H1 (cell line): ENCODE data around the gene AGFG2. TPM values are rescaled to one million over a fixed set of nuclear protein-coding genes. Genes with fewer than 3 reads are reported as not detected.

ENCODE experiments used
- CTCF ChIA-PET: fragments of 300-600 bp; sonication (Branson Sonifier 250); formaldehyde crosslinking; loops from one replicate; lab custom pipeline; 2021; ENCODE audit not compliant: partially characterized antibody; lab: Charles Lee
- POLR2A ChIA-PET: fragments of 300-600 bp; sonication (Branson Sonifier 250); formaldehyde crosslinking; loops from one replicate; lab custom pipeline; 2021; ENCODE audit warnings: inconsistent platforms; ENCODE audit not compliant: partially characterized antibody; lab: Charles Lee
- DNase-seq, 2 experiments: peaks; one replicate each; pipeline versions ENCODE4 v3.0.0 to v3.0.0-alpha.2; 2010 to 2022; ENCODE audit warnings: low spot score in 2 of 2, low read depth in 1 of 2, mixed read lengths in 1 of 2
- FAIRE-seq: peaks from 2 replicates; lab custom pipeline; 2011; peaks lifted over from hg19 to GRCh38; lab: Jason Lieb, UNC
- H2AFZ ChIP-seq: 2 replicates; pipeline ENCODE4 v1.8.1; 2012; ENCODE audit warnings: low read length, inconsistent platforms
- H2AK5ac ChIP-seq: 2 replicates; pipeline ENCODE4 v1.6.1; 2013; ENCODE audit warnings: low read depth, low read length
- H2BK120ac ChIP-seq: replicated peaks from 2 replicates; pipeline ENCODE3; 2013; ENCODE audit warnings: low read depth, low read length, inconsistent platforms
- H2BK12ac ChIP-seq: 2 replicates; pipeline ENCODE4 v1.6.1; 2013; ENCODE audit warnings: low read depth, low read length
- H2BK15ac ChIP-seq: 2 replicates; pipeline ENCODE4 v1.6.1; 2013; ENCODE audit warnings: low read length
- H2BK20ac ChIP-seq: 2 replicates; pipeline ENCODE4 v1.6.1; 2013; ENCODE audit warnings: low read length
- H2BK5ac ChIP-seq: 2 replicates; pipeline ENCODE4 v1.6.1; 2013; ENCODE audit warnings: low read depth, low read length
- H3K14ac ChIP-seq: 2 replicates; pipeline ENCODE4 v1.6.1; 2013; ENCODE audit warnings: inconsistent platforms; ENCODE audit not compliant: insufficient read length
- H3K18ac ChIP-seq: 2 replicates; pipeline ENCODE4 v1.6.1; 2013; ENCODE audit warnings: low read length; ENCODE audit errors: extremely low read depth
- H3K23ac ChIP-seq: 2 replicates; pipeline ENCODE4 v1.6.1; 2013; ENCODE audit warnings: inconsistent platforms; ENCODE audit not compliant: insufficient read length
- H3K23me2 ChIP-seq: 2 replicates; pipeline ENCODE4 v1.6.1; 2013; ENCODE audit warnings: low read depth, low read length
- H3K27ac ChIP-seq: 2 replicates; pipeline ENCODE4 v1.6.1; 2011; ENCODE audit warnings: low read depth, low read length, inconsistent platforms
- H3K27me3 ChIP-seq, 4 experiments: replicated peaks in 1 of 4; 1 replicate in 1 of 4; 2 replicates in 3 of 4; pipeline versions ENCODE4 v1.6.1 to v1.8.1; 2011 to 2013; ENCODE audit warnings: low read length in 3 of 4, mild to moderate bottlenecking in 3 of 4, inconsistent platforms in 2 of 4, mixed read lengths in 2 of 4, moderate library complexity in 1 of 4; ENCODE audit not compliant: control insufficient read depth in 3 of 4, insufficient read depth in 3 of 4; ENCODE audit errors: extremely low read depth in 1 of 4
- H3K36me3 ChIP-seq, 4 experiments: 2 replicates each; pipeline versions ENCODE4 v1.6.1 to v1.8.1; 2011 to 2013; ENCODE audit warnings: mild to moderate bottlenecking in 4 of 4, low read length in 3 of 4, moderate library complexity in 2 of 4, control low read depth in 1 of 4, inconsistent platforms in 1 of 4; ENCODE audit not compliant: insufficient read depth in 4 of 4, control insufficient read depth in 2 of 4
- H3K4ac ChIP-seq: replicated peaks from 2 replicates; pipeline ENCODE3; 2013; ENCODE audit warnings: low read length, low read depth, mixed read lengths, inconsistent platforms; ENCODE audit not compliant: insufficient read length
- H3K4me1 ChIP-seq, 4 experiments: replicated peaks in 1 of 4; 1 replicate in 1 of 4; 2 replicates in 3 of 4; pipeline versions ENCODE4 v1.6.1 to v1.8.1; 2011 to 2013; ENCODE audit warnings: low read length in 3 of 4, inconsistent platforms in 2 of 4, mixed read lengths in 1 of 4; ENCODE audit not compliant: insufficient read depth in 4 of 4, control insufficient read depth in 3 of 4
- H3K4me2 ChIP-seq, 2 experiments: 2 replicates each; pipeline versions ENCODE4 v1.6.1 to v1.8.1; 2011 to 2013; ENCODE audit warnings: low read depth in 2 of 2, low read length in 2 of 2, control low read depth in 1 of 2, inconsistent platforms in 1 of 2, mild to moderate bottlenecking in 1 of 2; ENCODE audit not compliant: insufficient read depth in 1 of 2
- H3K4me3 ChIP-seq, 4 experiments: fragments of 200-600, 300-600 bp in 1 of 4; sonication (generic), shearing (Covaris generic), sonication (Bioruptor Twin) in 1 of 4; 2 replicates each; pipeline versions ENCODE4 v1.5.1 to v1.8.1; 2011 to 2016; ENCODE audit warnings: low read length in 4 of 4, low read depth in 3 of 4, control low read depth in 2 of 4, inconsistent platforms in 2 of 4, mild to moderate bottlenecking in 2 of 4, mixed read lengths in 1 of 4, moderate library complexity in 1 of 4; ENCODE audit not compliant: insufficient read depth in 2 of 4; ENCODE audit errors: extremely low read depth in 1 of 4
- H3K56ac ChIP-seq: replicated peaks from 2 replicates; pipeline ENCODE3; 2013; ENCODE audit warnings: low read depth, mild to moderate bottlenecking, mixed read lengths, low read length, inconsistent platforms; ENCODE audit not compliant: insufficient read length
- H3K79me1 ChIP-seq: 2 replicates; pipeline ENCODE4 v1.6.1; 2013; ENCODE audit warnings: low read depth, low read length, control low read depth
- H3K79me2 ChIP-seq, 2 experiments: 2 replicates each; pipeline versions ENCODE4 v1.6.1 to v1.8.1; 2012 to 2013; ENCODE audit warnings: low read length in 2 of 2, mild to moderate bottlenecking in 2 of 2, inconsistent platforms in 1 of 2; ENCODE audit not compliant: insufficient read depth in 2 of 2, control insufficient read depth in 1 of 2
- H3K9ac ChIP-seq, 4 experiments: replicated peaks in 1 of 4; 1 replicate in 1 of 4; 2 replicates in 3 of 4; pipeline versions ENCODE4 v1.6.1 to v1.8.1; 2011 to 2013; ENCODE audit warnings: low read depth in 3 of 4, low read length in 3 of 4, control low read depth in 2 of 4, mild to moderate bottlenecking in 2 of 4, moderate library complexity in 2 of 4, inconsistent platforms in 1 of 4; ENCODE audit errors: extremely low read depth in 1 of 4
- H3K9me3 ChIP-seq, 2 experiments: 2 replicates each; pipeline versions ENCODE4 v1.6.1 to v1.8.1; 2012 to 2013; ENCODE audit warnings: mild to moderate bottlenecking in 2 of 2, moderate library complexity in 2 of 2, control low read depth in 1 of 2, inconsistent platforms in 1 of 2, low read depth in 1 of 2, low read length in 1 of 2, mixed read lengths in 1 of 2; ENCODE audit not compliant: insufficient read depth in 2 of 2
- H4K20me1 ChIP-seq, 2 experiments: replicated peaks in 1 of 2; 2 replicates each; pipeline versions ENCODE3 to v1.8.1; 2011 to 2013; ENCODE audit warnings: inconsistent platforms in 2 of 2, low read length in 2 of 2, mild to moderate bottlenecking in 1 of 2; ENCODE audit not compliant: insufficient read depth in 2 of 2, control insufficient read depth in 1 of 2
- H4K5ac ChIP-seq: 2 replicates; pipeline ENCODE4 v1.6.1; 2013; ENCODE audit warnings: low read length, low read depth, mixed read lengths, inconsistent platforms; ENCODE audit not compliant: insufficient read length
- H4K8ac ChIP-seq: 2 replicates; pipeline ENCODE4 v1.8.0; 2013; ENCODE audit warnings: mild to moderate bottlenecking, moderate library complexity, low read length, inconsistent platforms; ENCODE audit not compliant: insufficient read depth; ENCODE audit errors: extremely low read depth
- H4K91ac ChIP-seq: replicated peaks from 2 replicates; pipeline ENCODE3; 2013; ENCODE audit warnings: low read length, mixed read lengths, inconsistent platforms; ENCODE audit not compliant: insufficient read length
- EZH2 ChIP-seq: fragments of 200-600 bp; sonication (generic); IDR thresholded peaks from 2 replicates; pipeline ENCODE4 v1.7.1; 2012; ENCODE audit warnings: low read depth, mild to moderate bottlenecking, moderate library complexity, low read length, inconsistent platforms; ENCODE audit not compliant: severe bottlenecking
- HDAC2 ChIP-seq, 2 experiments: fragments of 300-600 bp in 1 of 2; sonication (generic) in 1 of 2; IDR thresholded peaks; 2 replicates each; pipeline ENCODE4 v1.6.1; 2011 to 2012; ENCODE audit warnings: low read depth in 2 of 2, low read length in 2 of 2, mild to moderate bottlenecking in 2 of 2, moderate library complexity in 2 of 2, borderline replicate concordance in 1 of 2, inconsistent platforms in 1 of 2
- MAFK ChIP-seq: IDR thresholded peaks from 2 replicates; pipeline ENCODE4 v1.6.1; 2012; ENCODE audit warnings: low read depth, mild to moderate bottlenecking, improper control_type of control experiment, low read length
- NANOG ChIP-seq: IDR thresholded peaks from 2 replicates; pipeline ENCODE4 v1.6.1; 2011; ENCODE audit warnings: low read length, low read depth, mild to moderate bottlenecking, inconsistent platforms; ENCODE audit not compliant: insufficient read depth, poor library complexity, severe bottlenecking
- RAD21 ChIP-seq, 2 experiments: IDR thresholded peaks in 1 of 2; conservative IDR thresholded peaks in 1 of 2; 2 replicates each; pipeline ENCODE4 v1.6.1; 2011; ENCODE audit warnings: low read depth in 2 of 2, low read length in 2 of 2, improper control_type of control experiment in 1 of 2, inconsistent platforms in 1 of 2, mild to moderate bottlenecking in 1 of 2, moderate library complexity in 1 of 2
- RFX5 ChIP-seq: IDR thresholded peaks from 2 replicates; pipeline ENCODE4 v1.6.1; 2011; ENCODE audit warnings: low read depth, low read length, improper control_type of control experiment, borderline replicate concordance
- RNF2 ChIP-seq: fragments of 200-900, 300-1000 bp; sonication (generic); IDR thresholded peaks from 2 replicates; pipeline ENCODE4 v1.7.1; 2016; ENCODE audit warnings: borderline replicate concordance, low read depth, mild to moderate bottlenecking, antibody characterized with exemption, low read length; ENCODE audit not compliant: poor library complexity, severe bottlenecking; ENCODE audit errors: missing control alignments
- SAP30 ChIP-seq: fragments of 300-600 bp; sonication (generic); IDR thresholded peaks from 2 replicates; pipeline ENCODE4 v1.7.1; 2012; ENCODE audit warnings: low read length, moderate library complexity, mild to moderate bottlenecking, inconsistent platforms; ENCODE audit not compliant: insufficient read depth, insufficient replicate concordance
- TBP ChIP-seq: IDR thresholded peaks from 2 replicates; pipeline ENCODE4 v1.6.1; 2011; ENCODE audit warnings: low read depth, low read length, improper control_type of control experiment
- TEAD4 ChIP-seq: IDR thresholded peaks from 2 replicates; pipeline ENCODE4 v1.6.1; 2012; ENCODE audit warnings: low read depth, low read length, inconsistent platforms, mixed read lengths
- WGBS, 2 experiments: shearing (Covaris generic) in 1 of 2; methylation state at CpG; one replicate each; pipeline versions ENCODE4 v1.1.6 to v1.1.7; 2013 to 2015; ENCODE audit warnings: low lambda C conversion rate in 2 of 2, mixed read lengths in 2 of 2, inconsistent platforms in 1 of 2, low coverage in 1 of 2, missing lambda C conversion rate in 1 of 2; ENCODE audit not compliant: insufficient replicate concordance in 2 of 2, insufficient coverage in 1 of 2, insufficient read length in 1 of 2; ENCODE audit errors: extremely low coverage in 1 of 2, missing lambda C conversion rate in 1 of 2; 5-methylcytosine and 5-hydroxymethylcytosine counted together
- polyA plus RNA-seq, 7 experiments: library from polyadenylated mRNA; depleted of rRNA in 3 of 7; stranded (reverse) in 5 of 7; unstranded in 2 of 7; fragments of >200 nt in 5 of 7; fragments of 200-250 nt in 2 of 7; gene quantifications; 1 replicate in 5 of 7; 2 replicates in 1 of 7; 4 replicates in 1 of 7; pipeline versions ENCODE4 v1.2.1 to v1.2.3, GENCODE V29; 2011 to 2013; ENCODE audit warnings: missing spikeins in 2 of 7, mixed read lengths in 2 of 7
- total RNA-seq: library from RNA; stranded (reverse); fragmentation: NEBNext Ultra II Directional; extraction: Animal tissue kit (Norgen Biotek cat#: 25700); gene quantifications from 2 replicates; pipeline ENCODE4 v1.2.1, GENCODE V29; 2021
- TF ChIP-seq, protein P1 (sequence below): IDR thresholded peaks from 2 replicates; pipeline ENCODE4 v1.6.1; 2011; ENCODE audit warnings: low read depth, mild to moderate bottlenecking, low read length; ENCODE audit not compliant: insufficient read depth

AGFG2 gene
- total and polyA plus RNA-seq, 2 of the 8 experiments (the other 6 are each of a cell fraction or from before 2014, with no cell fraction given), result 7.6 to 11.2 TPM

DNA sequence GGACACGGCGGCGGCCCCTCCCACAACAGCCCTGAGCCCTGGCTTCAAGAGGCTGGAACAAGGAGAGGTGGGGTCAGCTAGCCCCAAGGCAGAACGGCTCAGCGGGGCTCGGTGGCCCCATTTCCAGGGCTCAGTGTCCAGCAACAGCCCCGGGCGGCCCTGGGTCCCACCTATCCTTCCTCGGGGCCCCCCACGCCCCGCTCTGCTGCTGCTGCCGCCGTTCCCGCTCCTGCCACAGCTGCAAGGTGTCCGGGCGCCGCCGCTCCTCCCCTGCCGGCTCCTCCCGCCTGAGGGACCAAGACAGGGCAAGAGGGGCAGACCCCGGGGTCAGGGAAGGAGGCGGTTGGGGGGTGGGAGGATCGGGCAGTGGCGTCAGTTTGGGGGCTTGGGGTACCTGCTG lies 38.1 kb downstream of the AGFG2 start:
- H3K79me2 ChIP-seq, result no peaks in the 10 kb centered on the region
- H3K79me1 ChIP-seq, result peaks cover 7% of the 10 kb centered on the region
- no peak overlapping the region for H2BK15ac ChIP-seq
- H3K4me1 ChIP-seq, result peaks cover 0 to 11% (median 5%) of the 10 kb centered on the region in 4 experiments; a peak in 6 of 7 replicates
- H3K23me2 ChIP-seq, result peaks cover 7% of the 10 kb centered on the region
- no peak overlapping the region for H3K4me3 ChIP-seq
- no peak for FAIRE-seq
- POLR2A ChIA-PET, result interaction anchor here (0.6 to 2.6 kb wide), 7 partner anchors 9 to 244 kb away, joined by 3 to 10 read pairs (median 3); partner anchors contain the start of genes FBXO24 and LRCH4
- no peak overlapping the region for H2BK12ac ChIP-seq
- peaks cover 14 to 41% (median 36%) of the 10 kb centered on the region in 4 experiments for H3K36me3 ChIP-seq
- no peak overlapping the region for H3K27ac ChIP-seq
- H3K4me2 ChIP-seq, result no peak overlapping the region
- no peak overlapping the region for H4K8ac ChIP-seq
- H4K20me1 ChIP-seq, result peaks cover 2 to 17% of the 10 kb centered on the region in 2 experiments
- H3K9me3 ChIP-seq, result no peaks in the 10 kb centered on the region
- no peak overlapping the region for H4K5ac ChIP-seq
- no peak overlapping the region for H4K91ac ChIP-seq
- no peak overlapping the region for H2AK5ac ChIP-seq
- H3K4ac ChIP-seq, result no peak overlapping the region
- peaks cover 0 to 2% (median 0%) of the 10 kb centered on the region in 4 experiments; a peak in 1 of 7 replicates for H3K27me3 ChIP-seq
- WGBS, 2 experiments, result 88% methylated on average over 5 of the region's 24 CpGs; no CpG with 5 or more reads in 1 of the 2 experiments
- H3K9ac ChIP-seq, result no peak overlapping the region
- H2AFZ ChIP-seq, result no peak overlapping the region
- H2BK120ac ChIP-seq, result no peak overlapping the region
- CTCF ChIA-PET, result interaction anchor here (0.9 to 3.8 kb wide), 10 partner anchors 9 to 148 kb away, joined by 3 to 16 read pairs (median 5); partner anchors contain the start of genes FBXO24, LRCH4 and MOSPD3
- no peak overlapping the region for H3K18ac ChIP-seq
- no peak for DNase-seq
- no peak overlapping the region for H3K23ac ChIP-seq
- no peak overlapping the region for H3K56ac ChIP-seq
- H2BK20ac ChIP-seq, result no peak overlapping the region
- no peak overlapping the region for H2BK5ac ChIP-seq
- no peak overlapping the region for H3K14ac ChIP-seq
- TF ChIP-seq SAP30, result no peak
- no peak for TF ChIP-seq RFX5
- no peak for TF ChIP-seq TBP
- no peak for TF ChIP-seq EZH2
- no peak for TF ChIP-seq HDAC2 (IDR thresholded peaks at IDR 0.05; ENCODE audit: borderline replicate concordance in 1 of 2, low read depth in 2 of 2, low read length in 2 of 2)
- TF ChIP-seq RNF2, result no peak
- no peak for TF ChIP-seq TEAD4
- TF ChIP-seq RAD21 (IDR thresholded peaks at IDR 0.05 in 1 of 2, conservative IDR thresholded peaks at IDR 0.05 in 1 of 2; ENCODE audit: low read depth in 2 of 2, low read length in 2 of 2), result no peak
- TF ChIP-seq MAFK, result no peak
- no peak for TF ChIP-seq NANOG
- TF ChIP-seq, protein P1, sequence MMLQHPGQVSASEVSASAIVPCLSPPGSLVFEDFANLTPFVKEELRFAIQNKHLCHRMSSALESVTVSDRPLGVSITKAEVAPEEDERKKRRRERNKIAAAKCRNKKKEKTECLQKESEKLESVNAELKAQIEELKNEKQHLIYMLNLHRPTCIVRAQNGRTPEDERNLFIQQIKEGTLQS, result no peak
